Fibroblast of villous mesenchyme (primary cell): Measurements from ENCODE around the gene C15orf40. TPM values are rescaled to one million over a fixed set of nuclear protein-coding genes. Genes with fewer than 3 reads are reported as not detected.
A peak's percentile ranks its signal among the peaks of the same experiment; 100 is the strongest.
"Not testable (repeated sequence)": the region's sequence is repeated elsewhere in the genome, so short reads cannot be mapped to it uniquely, and the experiment has no call there.

Experiments
- DNase-seq: peaks from one replicate; pipeline ENCODE4 v3.0.0-alpha.2; 2010; ENCODE audit warnings: low read depth
- H3K4me3 ChIP-seq: 2 replicates; pipeline ENCODE4 v1.5.1; 2011; ENCODE audit warnings: low read depth, mild to moderate bottlenecking, low read length
- total RNA-seq: library from RNA; depleted of rRNA; stranded (reverse); fragments of >200 nt; gene quantifications from 2 replicates; pipeline ENCODE4 v1.2.3, GENCODE V29; 2012
- TF ChIP-seq, protein P1 (sequence below): IDR thresholded peaks from 2 replicates; pipeline ENCODE4 v1.5.1; 2012; ENCODE audit warnings: low read depth, mild to moderate bottlenecking, low read length; ENCODE audit not compliant: insufficient read depth

Gene C15orf40
- total RNA-seq, 1 donor, result 9.1 TPM

DNA sequence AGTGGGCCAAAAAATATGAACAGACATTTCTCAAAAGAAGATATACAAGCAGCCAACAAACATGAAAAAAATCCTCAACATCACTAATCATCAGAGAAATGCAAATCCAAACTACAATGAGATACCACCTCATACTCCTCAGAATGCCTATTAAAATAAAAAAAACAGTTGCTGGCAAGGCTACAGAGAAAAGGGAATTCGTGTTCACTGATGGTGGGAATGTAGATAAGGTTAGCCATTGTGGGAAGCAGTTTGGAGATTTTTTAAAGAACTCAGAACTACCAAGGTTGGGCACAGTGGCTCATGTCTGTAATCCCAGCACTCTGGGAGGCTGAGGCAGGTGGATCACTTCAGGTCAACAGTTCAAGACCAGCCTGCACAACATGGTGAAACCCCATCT is 27.8 kb upstream of the C15orf40 start:
- TF ChIP-seq, protein P1, sequence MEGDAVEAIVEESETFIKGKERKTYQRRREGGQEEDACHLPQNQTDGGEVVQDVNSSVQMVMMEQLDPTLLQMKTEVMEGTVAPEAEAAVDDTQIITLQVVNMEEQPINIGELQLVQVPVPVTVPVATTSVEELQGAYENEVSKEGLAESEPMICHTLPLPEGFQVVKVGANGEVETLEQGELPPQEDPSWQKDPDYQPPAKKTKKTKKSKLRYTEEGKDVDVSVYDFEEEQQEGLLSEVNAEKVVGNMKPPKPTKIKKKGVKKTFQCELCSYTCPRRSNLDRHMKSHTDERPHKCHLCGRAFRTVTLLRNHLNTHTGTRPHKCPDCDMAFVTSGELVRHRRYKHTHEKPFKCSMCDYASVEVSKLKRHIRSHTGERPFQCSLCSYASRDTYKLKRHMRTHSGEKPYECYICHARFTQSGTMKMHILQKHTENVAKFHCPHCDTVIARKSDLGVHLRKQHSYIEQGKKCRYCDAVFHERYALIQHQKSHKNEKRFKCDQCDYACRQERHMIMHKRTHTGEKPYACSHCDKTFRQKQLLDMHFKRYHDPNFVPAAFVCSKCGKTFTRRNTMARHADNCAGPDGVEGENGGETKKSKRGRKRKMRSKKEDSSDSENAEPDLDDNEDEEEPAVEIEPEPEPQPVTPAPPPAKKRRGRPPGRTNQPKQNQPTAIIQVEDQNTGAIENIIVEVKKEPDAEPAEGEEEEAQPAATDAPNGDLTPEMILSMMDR, result no peak
- H3K4me3 ChIP-seq, result no peak overlapping the region
- DNase-seq, result no peak

DNA sequence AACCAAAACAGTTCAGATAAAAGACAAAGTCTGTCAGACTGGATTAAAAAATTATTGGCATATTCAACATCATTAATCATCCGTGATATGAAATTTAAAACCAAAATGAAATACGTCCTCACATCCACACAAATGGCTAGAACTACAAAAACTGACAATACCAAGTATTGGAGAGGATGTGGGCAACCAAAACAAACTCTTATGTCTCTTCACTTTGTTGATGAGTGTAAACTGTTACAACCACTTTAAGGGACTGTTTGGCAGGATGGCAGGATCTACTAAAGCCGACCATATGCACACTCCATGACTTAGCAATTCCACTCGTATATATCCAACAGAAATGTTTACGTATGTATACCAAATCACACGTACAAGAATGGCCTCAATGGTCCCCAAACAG is 24.8 kb upstream of the C15orf40 start:
- TF ChIP-seq, protein P1, result no peak

DNA sequence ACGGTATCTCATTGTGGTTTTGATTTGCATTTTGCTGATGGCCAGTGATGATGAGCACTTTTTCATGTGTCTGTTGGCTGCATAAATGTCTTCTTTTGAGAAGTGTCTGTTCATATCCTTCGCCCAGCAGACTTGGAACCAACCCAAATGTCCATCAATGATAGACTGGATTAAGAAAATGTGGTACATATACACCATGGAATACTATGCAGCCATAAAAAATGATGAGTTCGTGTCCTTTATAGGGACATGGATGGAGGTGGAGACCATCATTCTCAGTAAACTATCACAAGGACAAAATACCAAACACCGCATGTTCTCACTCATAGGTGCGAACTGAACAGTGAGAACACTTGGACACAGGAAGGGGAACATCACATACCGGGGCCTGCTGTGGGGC is 19.8 kb upstream of the C15orf40 start:
- H3K4me3 ChIP-seq, DNase-seq: not testable (repeated sequence)

More for the DNA sequence above, 24.8 kb upstream of the C15orf40 start:
- DNase-seq, result no peak
- H3K4me3 ChIP-seq, result no peak overlapping the region

DNA sequence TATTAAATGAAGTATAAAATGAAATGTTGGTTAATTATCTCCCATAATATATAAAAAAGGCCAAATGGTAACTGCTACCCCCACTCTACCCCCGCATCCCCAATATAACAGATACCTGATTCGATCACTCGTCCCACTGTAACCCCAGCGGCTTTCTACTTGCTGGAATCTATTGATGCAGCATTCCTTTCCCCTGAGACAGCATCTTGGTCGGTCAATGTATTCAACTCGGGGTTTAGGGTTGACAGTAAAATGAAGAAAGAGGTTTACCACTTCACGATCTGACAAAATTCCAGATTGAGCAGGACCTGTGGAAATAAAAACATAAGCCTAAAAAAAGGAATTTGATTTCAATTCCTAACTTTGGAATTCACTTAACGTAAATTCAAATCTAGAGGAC is 18.6 kb upstream of the C15orf40 start:
- TF ChIP-seq, protein P1, result no peak
- H3K4me3 ChIP-seq, result no peak overlapping the region
- peak; percentile 19 for DNase-seq

DNA sequence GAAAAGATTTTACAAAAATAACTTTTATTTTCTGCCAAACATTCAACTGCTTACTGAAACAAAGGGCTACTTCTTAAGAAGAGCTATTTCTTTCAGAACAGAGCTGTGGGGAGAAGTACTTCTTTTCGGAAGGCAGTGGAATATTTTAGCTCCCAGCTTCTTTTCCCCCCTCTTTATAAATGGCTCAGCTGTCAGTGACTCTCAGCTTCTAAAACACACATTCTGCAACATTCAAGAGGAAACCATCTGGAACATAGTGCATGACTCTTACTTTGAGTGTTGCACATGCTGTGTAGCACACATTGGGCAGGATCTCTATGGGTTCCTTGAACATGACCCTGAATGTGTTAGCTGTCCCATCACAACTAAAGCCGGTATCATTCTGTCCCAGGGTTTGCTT is 7.0 kb upstream of the C15orf40 start:
- DNase-seq, result no peak
- TF ChIP-seq, protein P1, result no peak
- no peak overlapping the region for H3K4me3 ChIP-seq

DNA sequence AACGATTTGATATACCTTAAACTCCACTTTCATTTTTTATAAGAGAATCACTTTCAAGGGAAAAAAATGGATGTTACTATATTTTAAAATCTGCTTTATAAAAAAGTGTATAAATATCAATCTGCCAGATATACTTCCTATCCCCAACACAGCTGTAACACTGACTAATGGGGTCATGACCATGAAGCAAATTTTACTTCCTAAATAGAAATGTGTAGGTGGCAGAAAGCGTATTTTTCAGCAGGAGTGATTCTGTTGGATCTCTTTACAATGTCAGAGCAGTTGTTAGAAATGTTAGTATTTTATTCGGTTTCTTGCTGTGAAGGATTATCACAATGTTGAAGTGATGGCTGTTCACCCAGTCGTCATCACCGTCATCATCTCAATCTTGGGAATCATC is 5.5 kb upstream of the C15orf40 start:
- TF ChIP-seq, protein P1, result no peak
- DNase-seq, result no peak

DNA sequence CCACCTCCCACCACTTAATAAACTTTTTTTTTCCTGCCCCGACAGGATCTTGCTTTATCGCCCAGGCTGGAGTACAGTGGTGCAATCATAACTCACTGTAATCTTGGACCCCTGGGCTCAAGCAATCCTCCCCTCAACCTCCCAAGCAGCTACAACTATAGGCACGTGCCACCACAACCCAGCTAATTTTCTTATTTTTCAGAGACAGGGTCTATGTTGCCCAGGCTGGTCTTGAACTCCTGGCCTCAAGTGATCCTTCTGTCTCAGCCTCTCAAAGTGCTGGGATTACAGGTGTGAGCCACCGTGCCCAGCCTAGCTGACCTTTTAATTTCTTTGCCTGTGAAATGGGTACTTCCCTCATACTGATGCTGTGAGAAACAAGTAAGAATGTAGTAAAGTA is 3.9 kb upstream of the C15orf40 start:
- H3K4me3 ChIP-seq, result no peak overlapping the region
- TF ChIP-seq, protein P1, result no peak
- no peak for DNase-seq

More for the DNA sequence above, 5.5 kb upstream of the C15orf40 start:
- H3K4me3 ChIP-seq, result no peak overlapping the region
